Neural cell (in vitro differentiated cells): ENCODE data around the gene FURIN. TPM values are rescaled to one million over a fixed set of nuclear protein-coding genes. Genes with fewer than 3 reads are reported as not detected.

Experiments
- H2AFZ ChIP-seq: fragments of 200-600, 300-800 bp; sonication (generic), shearing (Covaris generic); 2 replicates; pipeline ENCODE4 v1.6.0; 2014; ENCODE audit warnings: low read depth, mild to moderate bottlenecking, antibody characterized with exemption, low read length, moderate library complexity
- H3F3A ChIP-seq: fragments of 200-600 bp; shearing (Covaris generic); 2 replicates; pipeline ENCODE4 v1.6.1; 2016; ENCODE audit warnings: mild to moderate bottlenecking, moderate library complexity, mixed read lengths, antibody characterized with exemption, low read length; ENCODE audit not compliant: insufficient read depth, poor library complexity, severe bottlenecking
- H3K27ac ChIP-seq: fragments of 200-600, 300-800 bp; sonication (generic), shearing (Covaris generic); 2 replicates; pipeline ENCODE4 v1.5.1; 2014; ENCODE audit warnings: mild to moderate bottlenecking, low read length, moderate library complexity
- H3K27me3 ChIP-seq: fragments of 300-800, 200-600 bp; sonication (generic), shearing (Covaris generic); 2 replicates; pipeline ENCODE4 v1.6.0; 2014; ENCODE audit warnings: mild to moderate bottlenecking, low read depth, low read length, moderate library complexity; ENCODE audit not compliant: insufficient read depth
- H3K36me3 ChIP-seq: fragments of 300-800, 200-600 bp; sonication (generic), shearing (Covaris generic); 2 replicates; pipeline ENCODE4 v1.5.1; 2014; ENCODE audit warnings: mild to moderate bottlenecking, antibody characterized with exemption, low read length, moderate library complexity; ENCODE audit not compliant: insufficient read depth
- H3K4me2 ChIP-seq: fragments of 300-800, 200-600 bp; sonication (generic), shearing (Covaris generic); 2 replicates; pipeline ENCODE4 v1.6.0; 2014; ENCODE audit warnings: mild to moderate bottlenecking, low read length
- H3K4me3 ChIP-seq: fragments of 300-800, 200-600 bp; sonication (generic), shearing (Covaris generic); 2 replicates; pipeline ENCODE4 v1.5.1; 2014; ENCODE audit warnings: mild to moderate bottlenecking, low read length, moderate library complexity
- H3K79me2 ChIP-seq: fragments of 200-600 bp; shearing (Covaris generic); replicated peaks from 2 replicates; pipeline ENCODE4 v1.6.0; 2014; ENCODE audit warnings: mild to moderate bottlenecking, low read length, moderate library complexity; ENCODE audit not compliant: insufficient read depth
- H3K9ac ChIP-seq: fragments of 300-800, 200-600 bp; sonication (generic), shearing (Covaris generic); 2 replicates; pipeline ENCODE4 v1.6.1; 2016; ENCODE audit warnings: mild to moderate bottlenecking, low read length, mixed read lengths
- H3K9me2 ChIP-seq: fragments of 200-600 bp; shearing (Covaris generic); 2 replicates; pipeline ENCODE4 v1.6.1; 2016; ENCODE audit warnings: mild to moderate bottlenecking, low read length, mixed read lengths; ENCODE audit not compliant: insufficient read depth
- H3K9me3 ChIP-seq: fragments of 200-600, 300-800 bp; sonication (generic), shearing (Covaris generic); 2 replicates; pipeline ENCODE4 v1.6.1; 2016; ENCODE audit warnings: mild to moderate bottlenecking, mixed run types, low read length, moderate library complexity, mixed read lengths
- H4K20me1 ChIP-seq: fragments of 200-600 bp; shearing (Covaris generic); 2 replicates; pipeline ENCODE4 v1.6.1; 2016; ENCODE audit warnings: mild to moderate bottlenecking, mixed run types; ENCODE audit not compliant: insufficient read depth
- EP300 ChIP-seq: fragments of 450-650 bp; conservative IDR thresholded peaks from 2 replicates; pipeline ENCODE4 v1.6.1; 2014; ENCODE audit warnings: antibody characterized with exemption, mild to moderate bottlenecking, moderate library complexity; ENCODE audit not compliant: poor library complexity, severe bottlenecking
- EZH2 ChIP-seq: fragments of 200-600, 300-800 bp; shearing (Covaris generic), sonication (generic); IDR thresholded peaks from 2 replicates; pipeline ENCODE4 v1.6.1; 2014; ENCODE audit warnings: antibody characterized with exemption, low read length, borderline replicate concordance, mild to moderate bottlenecking; ENCODE audit not compliant: insufficient read depth, poor library complexity, severe bottlenecking
- MXI1 ChIP-seq: fragments of 450-650 bp; conservative IDR thresholded peaks from 2 replicates; pipeline ENCODE4 v1.6.1; 2014; ENCODE audit warnings: antibody characterized with exemption, mild to moderate bottlenecking; ENCODE audit not compliant: poor library complexity, severe bottlenecking
- POLR2AphosphoS5 ChIP-seq: IDR thresholded peaks from 2 replicates; pipeline ENCODE4 v1.6.1; 2012
- RAD21 ChIP-seq: fragments of 450-650 bp; conservative IDR thresholded peaks from 2 replicates; pipeline ENCODE4 v1.6.1; 2014; ENCODE audit warnings: antibody characterized with exemption, mild to moderate bottlenecking, moderate library complexity
- REST ChIP-seq: IDR thresholded peaks from 2 replicates; pipeline ENCODE4 v1.6.1; 2012; ENCODE audit warnings: borderline replicate concordance
- SMC3 ChIP-seq: fragments of 450-650 bp; conservative IDR thresholded peaks from 2 replicates; pipeline ENCODE4 v1.6.1; 2014; ENCODE audit warnings: antibody characterized with exemption, mild to moderate bottlenecking, moderate library complexity; ENCODE audit not compliant: poor library complexity
- TAF1 ChIP-seq: IDR thresholded peaks from 2 replicates; pipeline ENCODE4 v1.6.1; 2012; ENCODE audit warnings: low read depth
- polyA plus RNA-seq: library from polyadenylated mRNA; depleted of rRNA; stranded (reverse); fragments of >200 nt; gene quantifications from 2 replicates; pipeline ENCODE4 v1.2.3, GENCODE V29; 2014
- TF ChIP-seq, protein P1 (sequence below): fragments of 450-650 bp; IDR thresholded peaks from 2 replicates; pipeline ENCODE4 v1.5.1; 2014; ENCODE audit warnings: antibody characterized with exemption, mild to moderate bottlenecking, moderate library complexity; ENCODE audit not compliant: poor library complexity, severe bottlenecking

The FURIN gene
- polyA plus RNA-seq, 1 donor from 2014 or later: 4.3 TPM

DNA sequence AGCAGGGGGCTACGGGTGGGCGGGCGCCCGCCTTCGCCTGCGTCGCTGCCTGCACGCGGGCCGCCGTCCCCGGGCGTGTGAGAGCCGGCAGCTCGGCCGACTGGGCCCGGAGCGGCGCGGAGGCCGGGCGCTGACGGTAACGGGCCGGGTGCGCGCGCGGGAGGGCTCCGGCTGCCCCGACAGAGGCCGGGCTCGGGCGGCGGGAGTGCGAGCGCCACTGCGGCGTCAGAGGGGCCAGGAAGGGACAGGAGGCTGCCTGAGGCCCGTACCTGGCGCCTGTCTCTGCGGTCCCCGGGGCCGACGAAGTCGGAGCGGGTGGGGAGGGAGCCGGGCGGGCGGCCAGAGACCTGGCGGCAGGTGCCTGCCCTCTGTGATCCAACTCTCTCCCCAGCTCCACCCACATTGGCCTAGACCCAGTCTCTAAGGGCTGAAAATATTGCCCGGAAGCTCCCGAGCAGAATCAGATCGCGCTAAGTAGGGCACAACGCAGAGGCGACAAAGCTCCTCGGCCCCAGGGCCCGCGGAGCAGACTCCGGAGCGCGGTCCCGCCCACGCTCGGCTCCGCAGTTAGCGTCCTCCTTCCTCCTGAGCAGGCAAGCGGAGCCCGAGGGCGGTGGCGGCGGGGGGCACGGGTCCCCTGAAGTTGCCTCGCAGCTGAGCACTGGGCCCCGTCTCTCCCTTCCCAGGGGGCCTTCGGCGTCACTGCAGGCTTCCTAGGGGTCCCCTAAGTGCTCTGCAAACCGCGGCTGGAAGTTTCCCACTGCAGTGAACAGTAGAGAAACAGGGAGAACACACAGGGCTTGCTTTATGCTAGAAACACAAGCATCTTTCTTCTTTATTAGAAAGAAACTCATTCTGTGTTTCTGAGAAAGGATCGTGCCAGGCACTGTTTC is 34.7 kb downstream of the FURIN start, which contains the start of gene MAN2A2:
Gene MAN2A2, plus strand, starts transcription at position 463 of the 893 bp plus-strand sequence. CDS start 906 bp downstream, outside the sequence.
- Histone ChIP-seq H3K9me2 (no peaks in the 10 kb centered on the region), H3K27me3 (no peaks in the 10 kb centered on the region), H2AFZ (peak within 1 kb of the TSS; percentile 60), H3K4me2 (peak within 1 kb of the TSS; percentile 86), H3K9ac (peak within 1 kb of the TSS; percentile 85), H3F3A (no peaks in the 10 kb centered on the region), H3K27ac (peak within 1 kb of the TSS; percentile 79), H3K79me2 (no peaks in the 10 kb centered on the region), H3K4me3 (peak within 1 kb of the TSS; percentile 97), H4K20me1 (no peaks in the 10 kb centered on the region), H3K36me3 (peaks cover 7% of the 10 kb centered on the region), H3K9me3 (no peaks in the 10 kb centered on the region)
- peak; percentile 39 for TF ChIP-seq REST
- peak; percentile 33 for TF ChIP-seq MXI1
- TF ChIP-seq RAD21: no peak
- no peak for TF ChIP-seq SMC3
- TF ChIP-seq EZH2: no peak
- TF ChIP-seq, protein P1, sequence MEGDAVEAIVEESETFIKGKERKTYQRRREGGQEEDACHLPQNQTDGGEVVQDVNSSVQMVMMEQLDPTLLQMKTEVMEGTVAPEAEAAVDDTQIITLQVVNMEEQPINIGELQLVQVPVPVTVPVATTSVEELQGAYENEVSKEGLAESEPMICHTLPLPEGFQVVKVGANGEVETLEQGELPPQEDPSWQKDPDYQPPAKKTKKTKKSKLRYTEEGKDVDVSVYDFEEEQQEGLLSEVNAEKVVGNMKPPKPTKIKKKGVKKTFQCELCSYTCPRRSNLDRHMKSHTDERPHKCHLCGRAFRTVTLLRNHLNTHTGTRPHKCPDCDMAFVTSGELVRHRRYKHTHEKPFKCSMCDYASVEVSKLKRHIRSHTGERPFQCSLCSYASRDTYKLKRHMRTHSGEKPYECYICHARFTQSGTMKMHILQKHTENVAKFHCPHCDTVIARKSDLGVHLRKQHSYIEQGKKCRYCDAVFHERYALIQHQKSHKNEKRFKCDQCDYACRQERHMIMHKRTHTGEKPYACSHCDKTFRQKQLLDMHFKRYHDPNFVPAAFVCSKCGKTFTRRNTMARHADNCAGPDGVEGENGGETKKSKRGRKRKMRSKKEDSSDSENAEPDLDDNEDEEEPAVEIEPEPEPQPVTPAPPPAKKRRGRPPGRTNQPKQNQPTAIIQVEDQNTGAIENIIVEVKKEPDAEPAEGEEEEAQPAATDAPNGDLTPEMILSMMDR: no peak
- TF ChIP-seq TAF1: no peak
- no peak for TF ChIP-seq EP300
- no peak for TF ChIP-seq POLR2AphosphoS5

- Histone ChIP-seq H3K9ac (peak overlapping the region; percentile 85), H3K27ac (peak overlapping the region; percentile 79), H3K9me2 (no peaks in the 10 kb centered on the region), H3K36me3 (peaks cover 7% of the 10 kb centered on the region), H4K20me1 (no peaks in the 10 kb centered on the region), H3K79me2 (no peaks in the 10 kb centered on the region), H3F3A (no peaks in the 10 kb centered on the region), H3K4me3 (peak overlapping the region; percentile 97), H2AFZ (no peak overlapping the region), H3K4me2 (peak overlapping the region; percentile 86), H3K27me3 (no peaks in the 10 kb centered on the region), H3K9me3 (no peaks in the 10 kb centered on the region)
- TF ChIP-seq SMC3 (no peak), RAD21 (no peak), TAF1 (no peak), MXI1 (peak; percentile 35)
- TF ChIP-seq, protein P1: peak; percentile 30
These were observed 35.5 kb downstream of the FURIN start for GRCh38 chr15:90903733-90904536.
